Measurements from ENCODE around the gene UBE2O.

UBE2O gene

GRCh38 chr17:76388966-76389888 is 63.7 kb downstream of the UBE2O start:
- no peak for DNase-seq (ENCODE audit: low read depth in 2 of 2)

GRCh38 chr17:76386966-76387765 is 65.8 kb downstream of the UBE2O start:
- no peak for DNase-seq (ENCODE audit: low read depth in 2 of 2)

GRCh38 chr17:76385892-76386786 is 66.8 kb downstream of the UBE2O start:
- no peak for DNase-seq (ENCODE audit: low read depth in 2 of 2)

- no peak for DNase-seq (ENCODE audit: low read depth in 2 of 2)
Measured at GRCh38 chr17:76384987-76385891, 67.7 kb downstream of the UBE2O start.

- peak; percentile 61 to 68 for DNase-seq (ENCODE audit: low read depth in 2 of 2)
Measured at GRCh38 chr17:76384222-76384986, 68.5 kb downstream of the UBE2O start, which contains the start of gene SPHK1. Gene SPHK1, plus strand, starts transcription at chr17:76384609. Its CDS starts 1,036 bp downstream, at chr17:76385645.

- no peak for DNase-seq (ENCODE audit: low read depth in 2 of 2)
Measured at GRCh38 chr17:76383546-76384221, 69.3 kb downstream of the UBE2O start.

- peak; percentile 65 to 68 for DNase-seq (ENCODE audit: low read depth in 2 of 2)
Measured at GRCh38 chr17:76382803-76383545, 70.0 kb downstream of the UBE2O start.

- DNase-seq (ENCODE audit: low read depth in 2 of 2): no peak
Measured at GRCh38 chr17:76382351-76382802, 70.6 kb downstream of the UBE2O start.

GRCh38 chr17:76381633-76382350 is 71.2 kb downstream of the UBE2O start:
- DNase-seq (ENCODE audit: low read depth in 2 of 2): no peak

- DNase-seq (ENCODE audit: low read depth in 2 of 2): no peak
Measured at GRCh38 chr17:76379646-76380376, 73.1 kb downstream of the UBE2O start.

GRCh38 chr17:76379275-76379641 is 73.7 kb downstream of the UBE2O start:
- DNase-seq (ENCODE audit: low read depth in 2 of 2): no peak

GRCh38 chr17:76378548-76379274 is 74.2 kb downstream of the UBE2O start:
- DNase-seq (ENCODE audit: low read depth in 2 of 2): no peak

GRCh38 chr17:76376318-76377133 is 76.4 kb downstream of the UBE2O start:
- DNase-seq (ENCODE audit: low read depth in 2 of 2): no peak

- peak; percentile 74 to 76 for DNase-seq (ENCODE audit: low read depth in 2 of 2)
Measured at GRCh38 chr17:76371656-76372628, 81.0 kb downstream of the UBE2O start.
